HG03442 (cell line): ENCODE data around the gene EMC6.

Experiments
- ATAC-seq: cut with Tn5 transposase; IDR thresholded peaks from one replicate; pipeline ENCODE4 v1.9.1; 2021; ENCODE audit warnings: mild to moderate bottlenecking, moderate library complexity; ENCODE audit not compliant: unreplicated experiment

Gene EMC6

DNA sequence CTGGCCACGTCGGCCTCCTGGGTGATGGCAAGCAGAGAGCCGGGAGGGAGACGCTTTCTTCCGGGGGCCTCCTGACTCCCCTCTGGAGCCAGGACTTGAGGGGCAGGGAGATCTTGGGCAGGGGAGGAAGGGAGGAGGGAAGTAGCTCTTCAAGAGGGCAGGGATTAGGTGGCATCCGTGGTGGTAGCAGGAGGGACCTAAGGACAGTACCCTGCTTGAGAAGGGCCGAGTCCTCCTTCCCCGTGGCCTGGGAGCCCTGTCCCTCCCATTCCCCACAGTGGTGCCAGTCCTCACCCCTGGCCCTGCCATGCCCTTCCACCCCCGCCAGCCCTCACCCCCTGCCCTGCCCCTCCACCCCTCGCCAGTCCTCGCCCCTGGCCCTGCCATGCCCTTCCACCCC is 12.8 kb upstream of the EMC6 start:
- ATAC-seq = no peak

DNA sequence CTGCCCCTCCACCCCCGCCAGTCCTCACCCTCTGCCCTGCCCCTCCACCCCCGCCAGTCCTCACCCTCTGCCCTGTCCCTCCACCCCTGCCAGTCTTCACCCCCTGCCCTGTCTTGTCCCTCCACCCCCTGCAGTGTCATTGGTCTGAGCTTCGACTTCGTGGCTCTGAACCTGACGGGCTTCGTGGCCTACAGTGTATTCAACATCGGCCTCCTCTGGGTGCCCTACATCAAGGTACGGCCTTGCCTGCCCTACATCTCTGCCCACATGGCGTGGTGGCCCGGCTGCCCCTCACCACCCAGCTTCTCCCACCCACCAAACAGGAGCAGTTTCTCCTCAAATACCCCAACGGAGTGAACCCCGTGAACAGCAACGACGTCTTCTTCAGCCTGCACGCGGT is 12.3 kb upstream of the EMC6 start:
- ATAC-seq = no peak

GRCh38 chr17:3656755-3657587 is 11.6 kb upstream of the EMC6 start:
- no peak for ATAC-seq

- no peak for ATAC-seq
Observed at GRCh38 chr17:3657588-3657869, 11.1 kb upstream of the EMC6 start.

GRCh38 chr17:3657874-3658783 is 10.5 kb upstream of the EMC6 start:
- no peak for ATAC-seq

DNA sequence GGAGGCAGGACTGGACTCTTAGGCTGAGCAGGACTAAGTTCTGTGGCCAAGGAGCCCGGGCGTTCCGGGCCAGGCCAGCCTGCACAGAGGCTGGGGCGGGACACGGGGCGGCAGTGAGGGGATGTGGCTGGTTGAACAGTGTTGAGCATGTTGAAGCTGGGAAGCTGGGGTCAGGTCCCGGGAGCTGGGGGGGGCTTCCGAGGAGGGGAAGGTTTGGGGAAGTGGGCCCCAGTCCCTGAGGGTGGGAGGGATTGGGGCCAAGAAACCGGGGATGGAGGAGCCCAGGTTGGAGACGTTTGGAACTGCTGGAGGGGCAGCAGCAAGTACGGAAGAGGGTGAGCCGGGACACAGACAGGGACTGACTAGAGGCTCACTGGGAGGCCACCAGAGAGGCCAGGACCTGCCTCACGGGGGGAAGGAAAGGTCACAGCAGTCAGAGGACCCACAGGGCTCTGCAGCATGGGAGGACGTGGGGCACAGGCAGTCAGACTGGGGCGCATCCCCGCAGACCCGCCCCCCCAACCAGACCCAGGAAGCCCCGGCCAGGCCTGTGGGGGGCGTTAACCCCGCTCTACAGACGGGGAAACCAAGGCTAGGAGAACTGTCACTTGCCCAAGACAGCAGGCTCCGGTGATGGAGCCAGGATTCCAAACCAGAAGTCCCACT is 9.7 kb upstream of the EMC6 start:
- ATAC-seq = no peak

- ATAC-seq = no peak
Observed at GRCh38 chr17:3659541-3660111, 9.0 kb upstream of the EMC6 start.

DNA sequence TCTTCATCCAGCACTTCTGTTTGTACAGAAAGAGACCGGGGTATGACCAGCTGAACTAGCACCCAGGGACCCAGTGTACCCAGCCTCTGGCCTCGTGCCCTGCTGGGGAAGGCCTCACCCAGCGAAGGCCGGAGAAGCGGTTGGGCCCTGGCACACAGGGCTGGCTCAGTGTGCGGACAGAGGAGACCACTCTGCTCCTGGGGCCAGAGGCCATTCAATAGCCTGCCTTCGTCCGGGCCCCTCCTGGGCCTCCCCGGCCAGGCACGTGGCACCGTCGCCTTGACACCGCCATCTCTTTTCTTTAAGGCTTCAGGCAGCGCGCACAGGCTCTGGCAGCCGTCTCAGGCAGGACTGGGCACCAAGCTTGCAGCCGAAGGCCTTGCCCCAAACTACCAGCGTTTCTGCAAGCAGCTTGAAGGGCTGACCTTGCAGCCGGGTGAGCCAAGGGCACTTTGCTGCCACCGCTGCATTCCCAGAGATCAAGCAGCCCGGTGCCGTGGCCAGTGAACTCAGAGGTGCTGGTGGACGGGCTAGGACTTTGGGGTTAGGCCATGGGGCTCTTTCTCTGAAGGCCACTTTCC is 8.2 kb upstream of the EMC6 start:
- no peak for ATAC-seq

GRCh38 chr17:3663102-3664011 is 5.3 kb upstream of the EMC6 start:
- no peak for ATAC-seq

- no peak for ATAC-seq
Observed at GRCh38 chr17:3665834-3666233, 2.8 kb upstream of the EMC6 start.

DNA sequence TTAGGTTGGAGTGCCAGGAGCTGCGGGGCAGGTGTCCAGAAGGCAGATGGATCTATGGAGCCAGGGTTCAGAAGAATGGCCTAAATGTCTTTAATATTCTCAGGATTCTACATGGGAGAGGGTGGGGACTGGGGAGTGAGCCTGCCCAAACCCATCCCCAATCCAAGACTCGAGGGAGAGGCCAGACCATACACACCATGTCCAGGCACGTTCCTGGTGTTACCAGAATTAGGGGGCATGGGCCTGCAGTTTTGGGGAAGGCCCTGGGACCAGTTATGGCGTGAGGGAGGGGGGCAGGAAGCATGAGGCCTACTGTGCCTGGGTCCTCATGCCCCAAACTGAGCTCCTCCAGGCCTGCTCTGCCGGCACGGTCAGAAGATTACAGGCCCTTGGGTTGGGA is 2.1 kb upstream of the EMC6 start:
- ATAC-seq = no peak

- ATAC-seq = peak; percentile 5
Observed at GRCh38 chr17:3667366-3668278, 990 bp upstream of the EMC6 start.

- ATAC-seq = peak; percentile 16
Observed at GRCh38 chr17:3669085-3669347, 404 bp downstream of the EMC6 start.

- no peak for ATAC-seq
Observed at GRCh38 chr17:3669548-3669947, 936 bp downstream of the EMC6 start.

DNA sequence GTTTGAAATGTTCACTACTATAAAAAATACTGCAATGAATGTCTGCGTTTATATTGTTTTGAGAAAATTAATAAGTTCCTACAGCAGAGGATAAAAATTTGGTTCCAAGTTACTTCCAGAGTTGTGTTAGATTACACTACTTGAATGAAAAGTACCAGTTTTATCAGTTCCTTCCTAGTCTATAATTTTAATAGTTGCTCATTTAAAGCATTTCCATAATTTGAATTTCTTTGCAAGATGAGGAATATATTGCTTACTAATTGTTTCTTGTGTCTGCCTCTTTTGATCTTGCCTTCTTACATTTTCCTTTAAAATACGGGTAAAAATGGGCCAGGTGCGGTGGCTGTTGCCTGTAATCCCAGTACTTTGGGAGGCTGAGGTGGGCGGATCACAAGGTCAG is 4.0 kb downstream of the EMC6 start:
- no peak for ATAC-seq

DNA sequence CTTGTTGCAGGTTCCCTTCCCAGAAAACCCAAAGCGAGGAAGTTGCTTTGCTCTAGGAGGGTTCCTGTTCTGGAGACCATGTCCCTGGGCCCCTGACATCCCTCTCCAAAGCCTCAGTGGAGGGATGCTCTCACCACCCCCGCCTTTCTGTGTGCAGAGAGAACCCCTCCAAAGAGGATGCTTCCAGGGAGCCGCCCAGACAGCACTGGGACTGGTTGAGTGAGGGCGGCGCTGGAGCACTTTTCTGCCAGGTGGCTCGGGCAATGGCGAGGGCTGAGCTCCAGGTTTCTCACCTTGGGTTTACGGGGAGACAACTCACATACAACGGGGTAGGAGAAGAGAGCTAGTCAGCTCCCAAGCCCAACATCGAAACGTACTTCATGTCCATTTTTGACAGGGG is 7.3 kb downstream of the EMC6 start:
- ATAC-seq = no peak

DNA sequence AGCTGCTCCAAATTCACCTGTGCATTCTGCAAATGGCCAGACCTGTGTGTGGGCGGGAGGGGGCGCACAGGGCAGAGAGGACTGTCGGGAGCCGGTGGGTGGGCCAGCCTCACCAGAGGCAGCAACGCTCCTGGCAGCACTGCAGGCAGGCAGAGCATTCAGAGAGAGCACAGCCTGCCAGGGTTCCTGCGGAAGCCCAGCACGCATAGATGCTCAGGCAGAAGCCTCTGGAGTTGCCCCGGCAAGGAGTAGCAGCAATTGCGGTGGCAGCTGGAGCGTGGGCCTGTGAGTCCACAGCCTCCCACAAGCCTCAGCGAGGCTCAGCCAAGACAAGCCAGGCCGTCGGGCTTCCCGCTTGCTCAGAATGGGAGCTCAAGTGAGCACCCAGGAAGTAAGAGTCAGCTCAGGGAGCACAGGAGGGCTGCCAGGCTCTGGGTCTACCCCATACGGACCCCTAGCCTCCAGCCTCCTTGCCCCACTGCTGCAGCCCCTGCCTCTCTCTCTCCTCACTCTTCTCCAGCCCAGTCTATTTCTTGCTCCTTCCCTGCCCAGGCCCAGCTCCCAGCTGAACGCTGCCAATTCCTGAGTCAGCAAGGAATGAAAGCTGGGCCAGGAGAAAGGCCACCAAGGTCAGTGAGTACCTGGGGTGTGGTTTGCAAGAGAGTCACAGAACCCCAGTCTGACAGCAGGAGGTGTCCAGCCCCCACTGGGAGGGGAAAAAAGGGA is 9.6 kb downstream of the EMC6 start:
- no peak for ATAC-seq

- ATAC-seq = no peak
Observed at GRCh38 chr17:3678821-3679530, 10.4 kb downstream of the EMC6 start.
